IPS-20b (cell line): Measurements from ENCODE around the gene SMYD5.

Source experiments
- H3K27ac ChIP-seq: one replicate; pipeline ENCODE4 v1.5.1; 2013; ENCODE audit warnings: low read length
- H3K27me3 ChIP-seq: 2 replicates; pipeline ENCODE4 v1.6.1; 2013; ENCODE audit warnings: mild to moderate bottlenecking, low read length, inconsistent platforms; ENCODE audit not compliant: insufficient read depth
- H3K36me3 ChIP-seq: 2 replicates; pipeline ENCODE4 v1.6.1; 2013; ENCODE audit warnings: low read depth, mild to moderate bottlenecking, inconsistent platforms, low read length, moderate library complexity; ENCODE audit not compliant: insufficient read depth
- H3K4me1 ChIP-seq: 2 replicates; pipeline ENCODE4 v1.6.1; 2013; ENCODE audit warnings: mild to moderate bottlenecking, control low read depth, inconsistent platforms, low read length, moderate library complexity; ENCODE audit not compliant: insufficient read depth
- H3K4me3 ChIP-seq: 2 replicates; pipeline ENCODE4 v1.5.1; 2013; ENCODE audit warnings: mild to moderate bottlenecking, low read length, inconsistent platforms
- H3K9ac ChIP-seq: 2 replicates; pipeline ENCODE4 v1.6.1; 2013; ENCODE audit warnings: low read depth, mild to moderate bottlenecking, inconsistent platforms, low read length, moderate library complexity
- H3K9me3 ChIP-seq: 2 replicates; pipeline ENCODE4 v1.6.1; 2013; ENCODE audit warnings: mild to moderate bottlenecking, low read depth, low read length, inconsistent platforms; ENCODE audit not compliant: insufficient read depth

Gene SMYD5

DNA sequence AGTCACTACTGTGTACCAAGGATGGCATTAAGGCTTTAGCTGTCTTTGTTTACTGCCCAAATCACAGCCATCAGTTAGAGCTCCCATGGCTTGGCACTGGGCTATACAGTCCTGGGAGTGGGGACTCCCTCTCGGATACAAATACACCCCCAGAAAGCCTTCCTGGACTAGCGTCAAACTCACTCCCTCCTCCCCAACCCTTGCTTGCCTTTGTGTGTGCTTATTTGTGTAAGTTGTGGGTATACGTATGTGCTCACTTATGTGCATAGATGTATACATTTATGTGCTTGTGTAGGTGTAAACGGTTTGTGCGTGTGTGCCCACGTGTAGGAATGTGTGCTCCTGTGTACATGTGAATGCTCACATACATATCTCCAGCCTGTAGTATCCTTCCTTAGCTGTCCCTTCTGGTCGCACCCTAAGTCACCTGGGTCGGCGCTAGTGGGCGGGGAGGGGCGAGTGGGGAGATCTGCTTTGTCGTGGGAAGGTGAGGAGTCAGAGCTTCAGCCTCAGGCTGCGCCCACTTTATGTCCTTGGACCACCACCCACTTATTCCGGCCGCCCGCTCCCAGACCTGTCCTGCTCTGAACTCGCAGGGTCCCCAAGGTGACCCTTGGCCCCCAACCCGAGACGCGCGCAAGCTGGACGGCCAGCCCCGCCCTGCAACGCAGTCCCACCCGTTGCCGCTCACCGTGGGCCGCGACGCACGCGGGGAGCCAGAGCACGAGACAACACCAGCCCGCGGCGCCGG is 18.5 kb downstream of the SMYD5 start:
- no peaks in the 10 kb centered on the region for H3K9me3 ChIP-seq
- H3K4me3 ChIP-seq = peak overlapping the region; percentile 97
- H3K36me3 ChIP-seq = peaks cover 12% of the 10 kb centered on the region; the same call in 1 of the 2 replicates
- no peaks in the 10 kb centered on the region for H3K27me3 ChIP-seq
- peaks cover 9% of the 10 kb centered on the region for H3K4me1 ChIP-seq
- H3K27ac ChIP-seq = no peak overlapping the region
- H3K9ac ChIP-seq = peak overlapping the region; percentile 23; the same call in 1 of the 2 replicates

DNA sequence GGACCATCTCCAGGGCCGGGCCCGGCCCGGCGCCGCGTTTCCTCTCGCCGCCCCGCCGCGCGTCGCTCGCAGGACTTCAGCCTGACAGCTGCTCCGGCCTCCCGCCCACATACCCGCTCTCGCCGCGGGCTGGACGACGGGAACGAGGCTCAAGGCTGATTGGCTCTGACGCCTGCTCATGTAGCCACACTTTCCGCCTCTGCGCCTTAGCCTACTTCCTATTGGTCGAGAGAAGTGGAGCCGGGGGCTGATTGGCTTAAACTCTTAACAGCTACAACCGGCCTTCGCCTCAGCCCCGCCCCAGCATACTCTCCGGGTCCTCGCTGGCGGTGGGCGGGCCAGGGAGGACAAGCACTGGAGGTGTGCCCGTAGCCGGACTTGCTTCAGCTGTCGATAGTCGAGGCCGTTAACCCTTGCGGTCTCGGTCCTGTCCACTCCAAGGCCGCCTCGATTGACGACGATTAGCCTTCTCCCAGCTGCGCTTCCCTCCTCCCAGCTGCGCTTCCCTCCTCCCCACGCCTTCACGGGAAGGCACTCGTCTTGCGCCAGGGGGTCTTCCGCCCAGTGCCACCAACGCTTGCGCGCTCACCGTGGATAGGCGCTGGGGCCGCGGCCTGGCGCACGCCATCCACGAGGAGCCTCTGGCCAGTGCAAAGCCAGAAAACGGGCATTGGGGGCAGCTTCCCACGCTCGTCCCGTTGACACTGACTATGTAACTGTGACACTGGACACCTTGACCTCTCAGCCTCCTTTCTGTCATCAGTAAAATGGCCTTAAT is 19.3 kb downstream of the SMYD5 start, which contains the start of gene PRADC1:
Gene PRADC1, minus strand, starts transcription at position 86 of the 778 bp plus-strand sequence. Its CDS starts 79 bp downstream, at position 7.
- Histone ChIP-seq H3K27me3 (no peaks in the 10 kb centered on the region), H3K4me3 (peak within 1 kb of the TSS; percentile 97), H3K4me1 (peaks cover 11% of the 10 kb centered on the region), H3K36me3 (peaks cover 14% of the 10 kb centered on the region; the same call in 1 of the 2 replicates), H3K9ac (peak within 1 kb of the TSS; percentile 98; the same call in 1 of the 2 replicates), H3K27ac (no peak within 1 kb of the TSS), H3K9me3 (no peaks in the 10 kb centered on the region)

DNA sequence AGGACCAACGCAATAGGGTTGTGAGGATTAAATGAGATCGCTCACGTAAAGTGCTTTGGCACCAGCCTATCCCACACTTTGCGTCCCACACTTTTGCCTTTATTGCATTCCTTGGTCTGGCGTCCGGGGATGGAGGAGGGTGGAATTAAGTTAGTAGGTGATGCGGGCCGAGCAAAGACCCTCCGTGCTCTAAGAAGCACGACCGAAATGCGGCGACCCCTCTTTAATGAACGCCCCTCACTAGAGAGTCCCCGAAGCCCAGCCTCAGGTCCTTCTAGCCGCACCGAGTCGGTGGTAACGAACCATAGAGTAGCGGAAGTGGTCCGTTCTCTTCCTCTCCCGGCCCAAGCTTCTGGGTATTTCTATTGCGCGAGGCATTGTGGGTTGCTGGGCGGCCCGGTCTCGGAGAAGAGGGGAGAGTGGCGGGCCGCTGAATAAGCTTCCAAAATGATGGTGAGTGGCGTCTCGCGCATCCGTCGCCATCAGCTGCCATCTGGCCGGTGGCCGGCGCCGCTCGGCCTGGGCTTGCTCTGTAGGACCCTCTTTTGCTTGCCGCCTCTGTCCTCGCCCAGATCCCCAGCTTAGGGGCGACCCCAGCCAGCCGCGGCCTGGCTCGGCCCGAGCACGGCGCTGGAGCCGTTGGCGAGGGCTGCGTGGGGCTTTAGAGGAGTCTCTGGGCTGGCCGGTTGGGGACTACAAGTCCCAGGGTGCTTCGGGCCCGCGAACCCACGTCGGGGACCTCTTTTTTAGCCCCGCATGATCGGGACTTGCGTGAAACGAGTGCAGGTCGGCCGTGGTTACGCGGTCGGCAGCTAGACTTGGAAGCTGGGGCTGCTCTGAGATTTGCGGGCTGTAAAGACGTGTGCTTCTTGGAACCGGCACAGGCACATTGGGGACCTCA is 20.1 kb downstream of the SMYD5 start, which contains the start of gene CCT7:
Gene CCT7, plus strand, starts transcription at position 377 of the 901 bp plus-strand sequence. Its CDS starts 71 bp downstream, at position 448.
- H3K4me3 ChIP-seq = peak within 1 kb of the TSS; percentile 97
- H3K9me3 ChIP-seq = no peaks in the 10 kb centered on the region
- H3K4me1 ChIP-seq = peaks cover 19% of the 10 kb centered on the region
- H3K27ac ChIP-seq = peak within 1 kb of the TSS; percentile 79
- H3K27me3 ChIP-seq = no peaks in the 10 kb centered on the region
- peaks cover 22% of the 10 kb centered on the region for H3K36me3 ChIP-seq
- peak within 1 kb of the TSS; percentile 98 for H3K9ac ChIP-seq

DNA sequence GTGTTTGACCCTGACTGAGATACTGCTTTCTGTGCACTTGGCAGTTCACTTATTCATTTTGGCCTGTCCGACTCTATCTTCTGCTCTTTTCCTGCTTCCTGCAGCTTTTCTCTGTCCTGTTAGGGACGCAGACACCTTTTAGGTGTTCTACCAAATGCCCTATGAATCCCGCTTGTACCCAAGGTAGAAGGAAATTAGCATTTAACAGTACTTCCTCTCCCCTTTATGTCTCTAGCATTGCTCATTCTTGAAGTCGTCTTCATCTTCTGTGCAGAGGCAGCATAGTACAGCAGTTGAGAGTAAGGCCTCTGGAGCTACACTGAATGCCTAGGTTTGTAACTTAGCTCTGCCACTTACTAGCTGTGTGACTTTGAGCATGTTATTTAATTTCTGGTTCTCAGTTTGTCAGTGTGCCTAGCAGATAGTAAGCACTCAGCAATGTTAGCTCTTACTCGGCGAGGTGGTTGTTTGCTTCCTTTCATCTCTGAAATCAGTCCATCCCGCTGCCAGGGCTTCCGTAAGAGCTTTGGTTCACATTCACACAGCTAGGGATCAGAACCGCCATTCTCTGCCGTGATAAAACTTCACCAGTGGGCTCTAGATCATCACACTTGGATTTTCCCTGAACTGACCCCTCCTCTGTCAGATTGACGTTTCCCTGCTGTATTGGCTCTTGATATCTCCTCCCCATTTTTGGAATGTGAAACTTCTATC is 21.4 kb downstream of the SMYD5 start:
- peaks cover 35% of the 10 kb centered on the region for H3K36me3 ChIP-seq
- peaks cover 19% of the 10 kb centered on the region for H3K4me1 ChIP-seq

DNA sequence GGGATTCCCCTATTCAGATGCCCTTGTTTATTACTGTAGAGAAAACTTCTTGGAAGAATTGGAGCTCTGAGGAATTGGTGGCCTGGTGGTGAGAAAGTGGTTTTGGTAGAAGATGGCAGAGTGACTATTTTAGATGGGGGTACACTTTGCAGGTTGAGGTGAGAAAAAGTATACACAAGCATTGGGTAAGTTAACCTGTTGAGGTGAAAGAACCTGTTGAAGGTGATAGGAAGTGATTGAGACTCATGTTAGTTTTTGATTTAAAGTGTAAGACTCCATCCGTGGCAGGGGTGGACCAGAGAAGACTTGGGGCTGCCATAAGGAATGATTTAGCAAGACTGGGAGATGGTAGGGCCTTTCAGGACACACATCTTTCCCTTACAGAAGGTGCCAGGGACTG is 23.1 kb downstream of the SMYD5 start:
- H3K4me1 ChIP-seq = peaks cover 19% of the 10 kb centered on the region
- H3K27me3 ChIP-seq = no peaks in the 10 kb centered on the region
- no peak overlapping the region for H3K4me3 ChIP-seq
- no peak overlapping the region for H3K27ac ChIP-seq
- no peak overlapping the region for H3K9ac ChIP-seq
- H3K9me3 ChIP-seq = no peaks in the 10 kb centered on the region
- H3K36me3 ChIP-seq = peaks cover 52% of the 10 kb centered on the region

More for the DNA sequence above, 21.4 kb downstream of the SMYD5 start:
- H3K27ac ChIP-seq = no peak overlapping the region
- H3K27me3 ChIP-seq = no peaks in the 10 kb centered on the region
- peak overlapping the region; percentile 97 for H3K4me3 ChIP-seq
- H3K9ac ChIP-seq = peak overlapping the region; percentile 98
- no peaks in the 10 kb centered on the region for H3K9me3 ChIP-seq

DNA sequence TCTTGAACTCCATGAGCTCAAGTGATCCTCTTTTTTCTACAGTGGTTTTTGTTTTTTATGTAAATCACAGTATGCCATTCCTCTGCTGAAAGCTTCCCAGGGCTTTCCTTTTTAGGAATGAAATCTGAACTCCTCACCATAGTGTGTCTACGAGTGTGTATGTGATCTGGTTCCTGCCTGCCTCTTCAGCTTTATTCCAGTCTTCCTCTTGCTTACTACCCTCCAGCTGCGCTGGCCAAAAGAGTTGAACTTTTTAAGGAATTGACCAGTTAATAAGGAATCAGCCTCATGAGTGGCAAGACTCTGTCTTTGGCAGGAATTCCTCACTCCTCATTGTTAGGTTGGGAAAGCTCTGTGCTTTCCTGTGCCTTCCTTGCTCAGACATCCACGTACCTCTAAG is 24.1 kb downstream of the SMYD5 start:
- H3K27me3 ChIP-seq = no peaks in the 10 kb centered on the region
- H3K9me3 ChIP-seq = no peaks in the 10 kb centered on the region
- peak overlapping the region; percentile 78; the same call in 1 of the 2 replicates for H3K9ac ChIP-seq
- peak overlapping the region; percentile 95 for H3K27ac ChIP-seq
- peak overlapping the region; percentile 45 for H3K4me3 ChIP-seq
- H3K4me1 ChIP-seq = peaks cover 19% of the 10 kb centered on the region
- H3K36me3 ChIP-seq = peaks cover 61% of the 10 kb centered on the region

DNA sequence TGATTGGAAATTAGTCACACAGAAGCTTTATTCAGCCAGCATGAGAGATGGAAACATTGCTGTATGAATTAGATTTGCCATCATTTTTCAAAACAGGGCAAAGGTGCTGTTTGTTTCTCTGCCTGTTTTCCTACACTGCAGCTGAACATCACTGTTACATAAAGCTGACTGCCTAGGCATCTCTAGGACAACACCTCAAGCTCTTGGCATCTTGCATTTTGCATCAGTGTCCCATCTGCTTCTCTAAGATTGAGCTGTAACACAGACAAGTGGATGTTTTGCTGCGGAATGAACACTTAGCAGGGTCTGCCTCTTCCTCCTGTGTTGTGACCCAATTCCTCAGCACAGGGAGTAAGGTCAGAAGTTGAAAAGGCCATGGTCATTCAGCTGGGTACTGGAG is 24.9 kb downstream of the SMYD5 start:
- Histone ChIP-seq H3K36me3 (peaks cover 70% of the 10 kb centered on the region), H3K9me3 (no peaks in the 10 kb centered on the region), H3K9ac (peak overlapping the region; percentile 78; the same call in 1 of the 2 replicates), H3K4me3 (no peak overlapping the region), H3K4me1 (peaks cover 19% of the 10 kb centered on the region), H3K27ac (peak overlapping the region; percentile 95), H3K27me3 (no peaks in the 10 kb centered on the region)

DNA sequence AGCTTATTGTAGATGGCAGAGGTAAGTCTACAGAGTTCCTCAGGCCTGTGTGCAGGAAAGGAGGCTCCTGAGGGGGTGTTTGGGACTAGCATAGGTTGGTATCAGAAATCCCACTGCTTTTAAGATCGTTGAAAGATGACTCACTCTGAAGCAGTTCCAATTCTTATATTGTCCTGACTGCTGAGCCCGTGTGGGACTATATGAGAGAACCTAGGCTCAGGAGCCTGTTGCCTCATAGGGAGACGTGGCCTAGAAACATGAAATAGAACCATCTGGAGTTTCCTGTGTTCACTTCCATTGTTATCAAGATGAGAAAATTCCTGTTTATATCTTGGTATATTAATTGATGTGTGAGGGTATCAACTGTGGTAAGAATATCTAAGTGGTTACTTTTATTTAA is 25.7 kb downstream of the SMYD5 start:
- Histone ChIP-seq H3K9ac (no peak overlapping the region), H3K36me3 (peaks cover 78% of the 10 kb centered on the region)

DNA sequence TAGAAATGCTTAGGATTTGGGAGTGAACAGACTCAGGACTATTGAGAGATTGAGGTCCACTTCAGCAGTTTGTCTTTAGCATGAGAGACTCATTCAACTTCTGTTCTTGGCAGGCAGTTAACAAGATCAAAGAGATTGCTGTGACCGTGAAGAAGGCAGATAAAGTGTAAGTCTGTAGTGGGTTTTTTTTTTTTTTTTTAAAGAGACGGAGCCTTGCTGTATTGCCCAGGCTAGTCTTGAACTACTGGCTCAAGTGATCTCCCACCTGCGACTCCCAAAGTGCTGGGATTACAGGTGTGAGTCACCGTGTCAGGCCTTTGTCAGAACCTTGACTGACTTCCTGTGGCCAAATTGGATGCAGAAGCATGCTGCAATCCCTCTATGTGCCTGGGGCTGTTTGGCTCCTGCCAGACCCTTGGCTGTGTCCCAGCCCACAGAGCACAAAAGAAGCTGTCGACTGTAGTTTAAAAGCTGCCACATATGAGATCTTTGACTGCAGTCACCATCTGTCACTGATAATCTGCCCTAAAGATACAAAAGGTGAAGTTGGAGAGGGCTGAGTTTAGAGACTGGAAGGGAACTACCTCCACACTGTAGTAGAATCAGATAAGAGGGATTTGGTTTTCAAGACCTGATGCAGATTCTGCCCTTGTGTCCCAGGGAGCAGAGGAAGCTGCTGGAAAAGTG is 30.0 kb downstream of the SMYD5 start:
- Histone ChIP-seq H3K27me3 (no peaks in the 10 kb centered on the region), H3K4me3 (no peak overlapping the region), H3K4me1 (peaks cover under 1% of the 10 kb centered on the region; the same call in 1 of the 2 replicates), H3K36me3 (peaks cover 99% of the 10 kb centered on the region), H3K9me3 (no peaks in the 10 kb centered on the region), H3K9ac (no peak overlapping the region), H3K27ac (no peak overlapping the region)

More for the DNA sequence above, 25.7 kb downstream of the SMYD5 start:
- Histone ChIP-seq H3K4me1 (peaks cover 19% of the 10 kb centered on the region), H3K27ac (no peak overlapping the region), H3K9me3 (no peaks in the 10 kb centered on the region), H3K27me3 (no peaks in the 10 kb centered on the region), H3K4me3 (no peak overlapping the region)

DNA sequence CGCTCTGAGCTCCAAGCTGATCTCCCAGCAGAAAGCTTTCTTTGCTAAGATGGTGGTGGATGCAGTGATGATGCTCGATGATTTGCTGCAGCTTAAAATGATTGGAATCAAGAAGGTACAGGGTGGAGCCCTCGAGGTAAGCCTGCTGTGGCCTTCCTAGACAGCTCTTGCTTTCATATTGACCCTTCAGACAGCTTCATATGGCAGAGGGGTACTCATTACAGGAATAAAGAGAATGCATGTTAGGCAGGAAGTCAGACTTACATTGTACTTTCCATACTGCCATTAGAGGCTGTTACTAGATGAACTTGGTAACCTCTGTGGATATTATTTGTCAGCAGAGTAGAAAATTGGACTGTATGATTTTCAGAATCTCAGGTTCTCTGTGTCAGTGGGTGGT is 30.5 kb downstream of the SMYD5 start:
- H3K36me3 ChIP-seq = peaks cover 99% of the 10 kb centered on the region
- no peak overlapping the region for H3K4me3 ChIP-seq
- no peaks in the 10 kb centered on the region for H3K9me3 ChIP-seq
- H3K27ac ChIP-seq = no peak overlapping the region
- H3K4me1 ChIP-seq = no peaks in the 10 kb centered on the region; the same call in 1 of the 2 replicates
- no peaks in the 10 kb centered on the region for H3K27me3 ChIP-seq
- H3K9ac ChIP-seq = no peak overlapping the region
